ENCODE results near the gene ASXL3. TPM values are rescaled to one million over a fixed set of nuclear protein-coding genes. Genes with fewer than 3 reads are reported as not detected.

The ASXL3 gene
- total and polyA plus RNA-seq, 7 donors = 0.01 to 0.41 (median 0.15) TPM; not detected in 2

- no peak overlapping the region for H3K4me3 ChIP-seq
- WGBS, 3 donors = 87 to 88% (median 87%) methylated on average over 3 of the region's 3 CpGs
- no peak for DNase-seq
- TF ChIP-seq CTCF (IDR thresholded peaks at IDR 0.05) = no peak
- no peaks in the 10 kb centered on the region for H3K4me1 ChIP-seq
- no peaks in the 10 kb centered on the region for H3K36me3 ChIP-seq (ENCODE audit: insufficient read depth in 1 of 2, low read depth in 1 of 2)
- H3K27me3 ChIP-seq (ENCODE audit: insufficient read depth in 3 of 3, low read length in 2 of 3) = no peaks in the 10 kb centered on the region
- H3K27ac ChIP-seq = no peak overlapping the region
- intact Hi-C loops (cut with DNase I) = no loop called here
- no peaks in the 10 kb centered on the region for H3K9me3 ChIP-seq
- ATAC-seq = no peak
Observed at GRCh38 chr18:33696332-33697162, 118.5 kb downstream of the ASXL3 start.

DNA sequence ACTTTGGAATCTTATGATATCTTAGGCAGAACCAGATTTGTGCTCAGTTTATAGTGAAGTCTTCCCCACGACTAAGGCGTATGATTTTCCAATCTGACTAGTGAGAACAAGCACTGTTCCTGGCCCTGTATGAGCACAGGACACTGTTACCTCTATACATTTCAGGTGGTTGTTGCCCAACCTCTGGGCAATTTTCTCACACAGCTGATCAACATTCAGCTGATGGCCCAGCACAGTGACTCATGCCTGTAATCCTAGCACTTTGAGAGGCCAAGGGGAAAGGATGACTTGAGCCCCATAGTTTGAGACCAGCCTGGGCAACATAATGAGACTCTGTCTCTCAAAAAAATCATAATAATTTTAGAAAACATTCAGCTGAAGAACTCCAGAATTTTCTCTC lies 119.5 kb downstream of the ASXL3 start:
- intact Hi-C loops (cut with DNase I) = no loop called here
- H3K4me1 ChIP-seq = no peaks in the 10 kb centered on the region

DNA sequence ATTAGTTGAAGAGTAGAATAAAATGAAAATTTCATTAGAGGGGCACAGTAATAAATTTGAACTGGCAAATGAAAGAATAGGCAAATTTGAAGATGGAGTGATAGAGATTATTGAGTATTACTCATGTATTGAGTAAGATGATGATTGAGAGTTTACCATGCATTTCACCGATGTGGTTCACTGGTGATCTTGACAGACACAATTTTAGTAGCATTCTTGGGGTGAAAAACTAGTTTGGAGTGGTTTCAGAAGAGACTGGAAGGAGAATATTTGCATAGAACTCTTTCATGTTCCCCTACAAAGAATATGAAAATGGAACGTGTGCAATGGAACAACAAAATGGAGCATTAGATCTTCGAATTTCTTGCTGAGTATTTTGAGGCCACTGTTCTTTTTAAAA lies 121.4 kb downstream of the ASXL3 start:
- WGBS, 3 donors = 73 to 76% (median 73%) methylated on average over 3 of the region's 3 CpGs
- intact Hi-C loops (cut with DNase I) = no loop called here
- no peak for TF ChIP-seq CTCF (IDR thresholded peaks at IDR 0.05)
- no peak overlapping the region for H3K4me3 ChIP-seq
- no peaks in the 10 kb centered on the region for H3K4me1 ChIP-seq
- DNase-seq (no peak), ATAC-seq (no peak)
- H3K9me3 ChIP-seq = no peaks in the 10 kb centered on the region
- no peaks in the 10 kb centered on the region for H3K27me3 ChIP-seq (ENCODE audit: insufficient read depth in 3 of 3, low read length in 2 of 3)
- no peak overlapping the region for H3K27ac ChIP-seq
- no peaks in the 10 kb centered on the region for H3K36me3 ChIP-seq (ENCODE audit: insufficient read depth in 1 of 2, low read depth in 1 of 2)

More for the DNA sequence above, 119.5 kb downstream of the ASXL3 start:
- 45 to 50% (median 46%) methylated on average over 2 of the region's 2 CpGs for WGBS, 3 donors
- H3K4me3 ChIP-seq = no peak overlapping the region
- H3K27me3 ChIP-seq (ENCODE audit: insufficient read depth in 3 of 3, low read length in 2 of 3) = no peaks in the 10 kb centered on the region
- DNase-seq = no peak
- H3K27ac ChIP-seq = no peak overlapping the region
- H3K9me3 ChIP-seq = no peaks in the 10 kb centered on the region
- no peak for TF ChIP-seq CTCF (IDR thresholded peaks at IDR 0.05)
- H3K36me3 ChIP-seq (ENCODE audit: insufficient read depth in 1 of 2, low read depth in 1 of 2) = no peaks in the 10 kb centered on the region
- no peak for ATAC-seq

DNA sequence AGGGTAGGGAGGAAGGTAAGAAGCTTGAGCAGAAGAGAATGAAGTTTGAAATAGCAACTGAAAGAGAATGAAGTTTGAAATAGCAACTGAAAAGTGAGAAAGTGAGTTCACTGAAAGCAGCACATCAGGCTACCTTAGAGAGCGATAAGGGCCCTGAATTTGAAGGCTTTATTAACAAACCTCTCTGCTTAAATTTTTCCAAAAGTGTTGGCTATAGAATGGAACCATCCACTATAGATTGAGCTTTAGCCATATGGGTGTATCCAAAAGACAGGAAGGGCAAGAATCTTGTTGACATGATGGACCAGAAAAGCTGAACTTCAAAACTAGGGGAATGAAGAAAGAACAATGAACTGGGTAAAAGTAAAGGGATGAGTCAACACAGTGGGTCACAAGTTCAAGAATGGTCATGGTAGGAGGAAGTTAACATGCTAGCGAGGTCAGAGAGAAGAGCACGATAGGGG lies 122.5 kb downstream of the ASXL3 start:
- no peaks in the 10 kb centered on the region for H3K36me3 ChIP-seq (ENCODE audit: insufficient read depth in 1 of 2, low read depth in 1 of 2)
- no peak overlapping the region for H3K27ac ChIP-seq
- H3K9me3 ChIP-seq = no peaks in the 10 kb centered on the region
- no peaks in the 10 kb centered on the region for H3K4me1 ChIP-seq
- ATAC-seq = no peak
- DNase-seq = no peak
- WGBS, 3 donors = 78 to 85% (median 84%) methylated on average over 3 of the region's 3 CpGs
- no peaks in the 10 kb centered on the region for H3K27me3 ChIP-seq (ENCODE audit: insufficient read depth in 3 of 3, low read length in 2 of 3)
- no peak for TF ChIP-seq CTCF (IDR thresholded peaks at IDR 0.05)
- intact Hi-C loops (cut with DNase I) = no loop called here
- no peak overlapping the region for H3K4me3 ChIP-seq

Data from psoas muscle (tissue), 8 donors.